Esophagus squamous epithelium (tissue), 5 donors: ENCODE measurements around the gene ROPN1L. TPM values are rescaled to one million over a fixed set of nuclear protein-coding genes. Genes with fewer than 3 reads are reported as not detected.

Experiments used
- DNase-seq: peaks from one replicate; lab custom pipeline; 2025; lab: John Stamatoyannopoulos, UW
- H3K27ac ChIP-seq, 4 donors: fragments of 200-600 bp; sonication (generic); one replicate each; pipeline ENCODE4 v1.5.1; 2016 to 2019; ENCODE audit warnings: mild to moderate bottlenecking in 1 of 4
- H3K27me3 ChIP-seq, 4 donors: fragments of 200-600 bp; sonication (generic); 1 replicate in 3 of 4; 2 replicates in 1 of 4; pipeline versions ENCODE4 v1.5.1 to v1.6.0; 2017 to 2021; ENCODE audit warnings: antibody characterized with exemption in 1 of 4
- H3K36me3 ChIP-seq, 3 donors: fragments of 200-600 bp; sonication (generic); one replicate each; pipeline ENCODE4 v1.5.1; 2016 to 2019
- H3K4me1 ChIP-seq, 3 donors: fragments of 200-600 bp; sonication (generic); one replicate each; pipeline ENCODE4 v1.5.1; 2017 to 2019
- H3K4me3 ChIP-seq, 4 donors: fragments of 200-600 bp; sonication (generic); 1 replicate in 3 of 4; 2 replicates in 1 of 4; pipeline ENCODE4 v1.5.1; 2016 to 2019; ENCODE audit warnings: mild to moderate bottlenecking in 2 of 4, moderate library complexity in 1 of 4
- H3K9me3 ChIP-seq, 3 donors: fragments of 200-600 bp; sonication (generic); one replicate each; pipeline ENCODE4 v1.5.1; 2016 to 2019
- POLR2A ChIP-seq, 4 donors: fragments of 450-650 bp; IDR thresholded peaks; one replicate each; pipeline ENCODE4 v1.6.1; 2017; ENCODE audit warnings: antibody characterized with exemption in 4 of 4, mild to moderate bottlenecking in 4 of 4, moderate library complexity in 3 of 4
- WGBS, 2 donors: methylation state at CpG; one replicate each; pipeline ENCODE4 v1.1.5; 2018; 5-methylcytosine and 5-hydroxymethylcytosine counted together
- intact Hi-C: fragments of 100-400 bp; cut with DNase I; formaldehyde crosslinking; loops from one replicate; pipeline ENCODE4 v1.15.0; 2022
- total RNA-seq, 4 donors: library from RNA; depleted of rRNA; stranded (reverse); fragments of >200 nt; gene quantifications; one replicate each; pipeline ENCODE4 v1.1.0, GENCODE V29; 2016
- TF ChIP-seq, protein P1 (sequence below), 6 experiments: fragments of 450-650 bp in 4 of 6; fragments of 200-600 bp in 2 of 6; sonication (generic) in 2 of 6; IDR thresholded peaks; one replicate each; pipeline ENCODE4 v1.5.1; 2016 to 2019; ENCODE audit warnings: antibody characterized with exemption in 6 of 6, mild to moderate bottlenecking in 4 of 6, moderate library complexity in 4 of 6
- donor health status: DM: yes; HTN: yes; CAD: no.

The ROPN1L gene
- total RNA-seq, 4 donors from 2014 or later, result 0.38 TPM; not detected in 3

DNA sequence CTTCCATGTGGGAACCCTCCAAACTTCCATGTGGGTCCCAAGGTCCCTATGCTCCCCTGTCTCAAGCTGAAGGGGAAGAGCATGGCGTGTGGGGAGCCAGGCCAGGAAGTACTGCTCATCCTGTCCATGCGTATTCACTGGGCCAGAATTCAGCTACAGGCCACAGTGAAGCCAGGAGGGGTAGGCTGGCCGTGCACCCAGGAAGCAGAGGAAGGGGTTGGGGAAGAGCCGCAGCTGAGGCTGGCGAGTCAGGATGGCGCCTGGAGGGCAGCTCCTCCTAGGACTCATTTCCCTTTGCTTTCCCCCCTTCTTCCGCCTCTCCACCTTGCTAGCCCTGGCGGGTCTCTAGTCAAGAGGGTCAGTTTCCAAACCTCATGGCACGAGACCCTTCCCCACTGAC lies 57.4 kb downstream of the ROPN1L start:
- Histone ChIP-seq H3K4me3 (no peak overlapping the region), H3K27ac (no peak overlapping the region), H3K9me3 (peaks cover 0 to 8% (median 4%) of the 10 kb centered on the region in 3 donors), H3K4me1 (no peaks in the 10 kb centered on the region), H3K36me3 (no peaks in the 10 kb centered on the region), H3K27me3 (no peaks in the 10 kb centered on the region)
- intact Hi-C loops, result no loop called here
- WGBS, 2 donors, result 77 to 81% methylated on average over 3 to 8 of the region's 9 CpGs
- TF ChIP-seq, protein P1, sequence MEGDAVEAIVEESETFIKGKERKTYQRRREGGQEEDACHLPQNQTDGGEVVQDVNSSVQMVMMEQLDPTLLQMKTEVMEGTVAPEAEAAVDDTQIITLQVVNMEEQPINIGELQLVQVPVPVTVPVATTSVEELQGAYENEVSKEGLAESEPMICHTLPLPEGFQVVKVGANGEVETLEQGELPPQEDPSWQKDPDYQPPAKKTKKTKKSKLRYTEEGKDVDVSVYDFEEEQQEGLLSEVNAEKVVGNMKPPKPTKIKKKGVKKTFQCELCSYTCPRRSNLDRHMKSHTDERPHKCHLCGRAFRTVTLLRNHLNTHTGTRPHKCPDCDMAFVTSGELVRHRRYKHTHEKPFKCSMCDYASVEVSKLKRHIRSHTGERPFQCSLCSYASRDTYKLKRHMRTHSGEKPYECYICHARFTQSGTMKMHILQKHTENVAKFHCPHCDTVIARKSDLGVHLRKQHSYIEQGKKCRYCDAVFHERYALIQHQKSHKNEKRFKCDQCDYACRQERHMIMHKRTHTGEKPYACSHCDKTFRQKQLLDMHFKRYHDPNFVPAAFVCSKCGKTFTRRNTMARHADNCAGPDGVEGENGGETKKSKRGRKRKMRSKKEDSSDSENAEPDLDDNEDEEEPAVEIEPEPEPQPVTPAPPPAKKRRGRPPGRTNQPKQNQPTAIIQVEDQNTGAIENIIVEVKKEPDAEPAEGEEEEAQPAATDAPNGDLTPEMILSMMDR (IDR thresholded peaks at IDR 0.05), result no peak
- TF ChIP-seq POLR2A (IDR thresholded peaks at IDR 0.05), result no peak
- DNase-seq, result no peak

DNA sequence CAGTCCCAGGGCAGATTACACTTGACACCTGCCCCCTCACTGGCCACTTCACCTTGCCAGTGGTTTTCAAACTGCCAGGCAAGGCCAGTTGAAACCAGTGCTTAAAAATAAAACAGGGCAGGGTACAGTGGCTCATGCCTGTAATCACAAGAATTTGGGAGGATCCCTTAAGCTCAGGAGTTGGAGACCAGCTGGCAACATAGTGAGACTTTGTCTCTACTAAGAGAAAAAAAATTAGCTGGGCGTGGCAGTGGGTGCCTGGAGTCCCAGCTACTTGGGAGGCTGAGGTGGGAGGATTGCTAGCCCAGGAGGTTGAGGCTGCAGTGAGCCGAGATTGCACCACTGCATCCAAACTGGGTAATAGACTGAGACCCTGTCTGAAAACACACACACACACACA lies 58.1 kb downstream of the ROPN1L start:
- DNase-seq, result no peak
- TF ChIP-seq, protein P1 (IDR thresholded peaks at IDR 0.05), result no peak
- TF ChIP-seq POLR2A (IDR thresholded peaks at IDR 0.05), result no peak
- Histone ChIP-seq H3K4me3 (no peak overlapping the region), H3K27ac (no peak overlapping the region), H3K4me1 (no peaks in the 10 kb centered on the region), H3K9me3 (peaks cover 0 to 1% (median 0%) of the 10 kb centered on the region in 3 donors), H3K27me3 (no peaks in the 10 kb centered on the region), H3K36me3 (no peaks in the 10 kb centered on the region)
- WGBS, 2 donors, result 62 to 83% methylated on average over 2 of the region's 2 CpGs
- intact Hi-C loops, result no loop called here

DNA sequence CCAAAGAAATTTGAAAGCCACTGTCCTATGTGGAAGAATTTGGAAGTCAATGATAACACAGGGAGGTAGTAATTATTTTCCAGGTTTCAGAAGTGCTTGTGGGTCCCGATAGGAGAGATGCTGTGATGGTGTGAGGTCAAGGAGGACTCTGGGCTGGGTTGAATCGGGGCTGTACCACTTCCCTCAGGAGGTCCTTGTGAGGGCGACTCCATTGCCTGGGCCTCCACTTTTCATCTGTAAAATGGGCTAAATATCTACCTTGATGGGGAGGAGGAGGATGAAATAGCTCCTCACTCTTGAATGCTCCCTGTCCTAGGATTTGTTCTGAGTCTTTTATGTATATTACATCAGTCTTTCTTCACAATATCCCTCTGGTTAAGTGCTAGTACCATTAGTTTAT lies 59.0 kb downstream of the ROPN1L start:
- TF ChIP-seq, protein P1 (IDR thresholded peaks at IDR 0.05), result no peak
- no peak for TF ChIP-seq POLR2A (IDR thresholded peaks at IDR 0.05)
- DNase-seq, result no peak
- intact Hi-C loops, result no loop called here
- no peaks in the 10 kb centered on the region for H3K9me3 ChIP-seq
- no peaks in the 10 kb centered on the region for H3K27me3 ChIP-seq
- H3K4me3 ChIP-seq, result no peak overlapping the region
- WGBS, 2 donors, result 88 to 92% methylated on average over 3 of the region's 3 CpGs
- no peaks in the 10 kb centered on the region for H3K4me1 ChIP-seq
- no peaks in the 10 kb centered on the region for H3K36me3 ChIP-seq
- no peak overlapping the region for H3K27ac ChIP-seq

DNA sequence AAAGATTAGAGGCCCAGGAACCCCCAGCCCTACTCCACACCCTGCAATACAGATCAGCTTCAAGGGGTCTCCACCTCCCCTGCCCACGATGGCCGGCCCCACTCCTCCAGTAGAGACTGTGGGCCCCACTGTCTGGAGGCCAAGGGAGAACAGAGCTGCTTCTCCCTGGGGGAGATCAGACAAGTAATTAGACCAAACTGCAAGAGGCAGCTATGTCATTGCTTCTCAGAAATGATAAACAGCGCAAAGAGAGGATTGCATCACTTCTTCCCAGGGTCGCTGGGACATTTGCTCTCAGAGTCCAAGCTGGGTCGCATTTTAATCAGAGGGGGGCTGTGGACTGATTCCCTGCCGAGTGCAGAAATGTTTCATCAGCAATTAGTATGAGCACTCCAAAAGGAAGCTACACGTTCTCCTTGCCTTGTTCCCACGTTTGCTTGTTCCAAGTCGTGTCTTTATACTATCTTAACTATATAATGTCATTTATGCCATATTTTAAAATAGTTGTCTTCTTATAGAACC lies 59.9 kb downstream of the ROPN1L start:
- Histone ChIP-seq H3K36me3 (no peaks in the 10 kb centered on the region), H3K4me1 (no peaks in the 10 kb centered on the region), H3K4me3 (no peak overlapping the region), H3K27me3 (no peaks in the 10 kb centered on the region), H3K27ac (no peak overlapping the region), H3K9me3 (no peaks in the 10 kb centered on the region)
- no peak for TF ChIP-seq POLR2A (IDR thresholded peaks at IDR 0.05)
- TF ChIP-seq, protein P1 (IDR thresholded peaks at IDR 0.05), result no peak
- DNase-seq, result no peak
- 63 to 82% methylated on average over 7 to 9 of the region's 9 CpGs for WGBS, 2 donors
- intact Hi-C loops, result no loop called here

DNA sequence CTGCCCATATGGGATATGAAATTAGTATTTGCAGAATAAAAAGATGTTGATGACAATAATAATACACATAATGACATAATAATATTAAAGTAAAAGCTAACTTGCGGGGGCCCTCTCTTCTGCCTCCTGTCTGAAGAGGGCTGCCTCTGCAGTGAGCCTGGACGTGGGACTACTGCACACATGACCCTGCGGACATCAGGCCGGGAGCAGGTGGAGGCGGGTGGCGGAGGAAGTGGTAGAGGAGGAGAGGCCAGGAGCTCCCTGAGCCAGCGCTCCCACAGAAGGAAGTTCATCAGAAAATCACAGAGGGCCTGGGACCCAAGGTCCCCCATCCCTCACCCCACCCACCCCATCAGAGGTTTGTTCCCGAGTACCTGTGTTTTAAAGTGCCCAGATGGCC lies 60.5 kb downstream of the ROPN1L start:
- WGBS, 2 donors, result 78 to 89% methylated on average over 5 to 8 of the region's 8 CpGs
- H3K4me3 ChIP-seq, result no peak overlapping the region
- no peaks in the 10 kb centered on the region for H3K27me3 ChIP-seq
- DNase-seq, result no peak
- intact Hi-C loops, result no loop called here
- H3K27ac ChIP-seq, result no peak overlapping the region
- TF ChIP-seq, protein P1 (IDR thresholded peaks at IDR 0.05), result no peak
- TF ChIP-seq POLR2A (IDR thresholded peaks at IDR 0.05), result no peak
- H3K36me3 ChIP-seq, result no peaks in the 10 kb centered on the region
- no peaks in the 10 kb centered on the region for H3K4me1 ChIP-seq
- H3K9me3 ChIP-seq, result no peaks in the 10 kb centered on the region
